Endothelial cell of umbilical vein (primary cell): Measurements from ENCODE around the gene NHERF2.

Experiments used
- POLR2A ChIP-seq: IDR thresholded peaks from 2 replicates; pipeline ENCODE4 v1.6.1; 2012; ENCODE audit warnings: low read depth, mild to moderate bottlenecking, control low read depth, low read length
- POLR2AphosphoS5 ChIP-seq: IDR thresholded peaks from 2 replicates; pipeline ENCODE4 v1.6.1; 2012; ENCODE audit warnings: low read depth, mild to moderate bottlenecking, control low read depth, low read length, moderate library complexity; ENCODE audit not compliant: insufficient read depth
- TF ChIP-seq, protein P1 (sequence below): IDR thresholded peaks from 2 replicates; pipeline ENCODE4 v1.6.1; 2011; ENCODE audit not compliant: insufficient read depth, insufficient read length
- TF ChIP-seq, protein P2 (sequence below), 2 donors: IDR thresholded peaks; 1 replicate in 1 of 2; 2 replicates in 1 of 2; pipeline ENCODE4 v1.5.1; 2011; ENCODE audit warnings: low read length in 2 of 2, mild to moderate bottlenecking in 2 of 2, moderate library complexity in 2 of 2, control low read depth in 1 of 2, inconsistent platforms in 1 of 2, low read depth in 1 of 2; ENCODE audit not compliant: insufficient read depth in 1 of 2; ENCODE audit errors: extremely low read depth in 1 of 2

DNA sequence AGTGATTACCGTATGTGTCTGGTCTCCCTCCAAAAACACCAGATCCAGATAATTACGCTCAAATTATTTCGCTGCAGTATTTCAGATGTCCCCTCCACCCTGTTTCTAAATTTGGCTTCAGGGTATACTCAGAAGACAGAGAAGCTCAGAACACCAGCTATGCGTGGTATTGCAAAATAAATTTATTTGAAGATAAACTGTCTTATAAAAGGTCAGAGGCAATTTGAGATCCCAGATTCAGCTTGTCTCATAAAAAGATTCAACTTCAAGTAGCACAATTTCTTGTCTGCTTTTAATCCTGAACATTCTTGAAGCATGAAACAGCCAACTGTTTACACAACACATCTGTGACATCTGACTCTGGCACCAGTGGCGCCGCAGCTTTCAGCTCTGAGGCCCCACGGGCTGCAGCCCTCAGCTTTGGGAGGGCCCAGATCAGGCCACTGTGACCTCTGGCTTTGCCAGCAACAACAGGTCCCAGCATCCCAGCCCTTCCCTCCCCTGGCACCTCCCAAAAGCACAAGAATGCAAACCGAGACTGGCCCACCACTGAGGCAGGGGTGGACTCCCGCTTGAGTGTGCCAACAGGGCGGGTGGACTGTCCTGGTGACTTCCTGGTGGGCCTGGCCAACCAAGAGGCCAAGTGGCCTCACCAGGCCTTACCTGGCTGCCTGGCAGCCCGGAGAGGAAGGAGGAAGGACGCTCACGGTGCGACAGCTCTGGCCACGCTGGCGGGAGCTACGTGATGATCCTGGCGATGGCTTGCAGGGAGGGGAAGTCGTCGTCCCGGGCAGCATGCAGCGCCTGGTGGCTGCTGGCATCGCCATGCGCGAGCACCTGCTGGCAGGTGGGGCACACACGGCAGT is 29.0 kb upstream of the NHERF2 start:
- TF ChIP-seq, protein P1, sequence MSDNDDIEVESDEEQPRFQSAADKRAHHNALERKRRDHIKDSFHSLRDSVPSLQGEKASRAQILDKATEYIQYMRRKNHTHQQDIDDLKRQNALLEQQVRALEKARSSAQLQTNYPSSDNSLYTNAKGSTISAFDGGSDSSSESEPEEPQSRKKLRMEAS: no peak
- TF ChIP-seq, protein P2, sequence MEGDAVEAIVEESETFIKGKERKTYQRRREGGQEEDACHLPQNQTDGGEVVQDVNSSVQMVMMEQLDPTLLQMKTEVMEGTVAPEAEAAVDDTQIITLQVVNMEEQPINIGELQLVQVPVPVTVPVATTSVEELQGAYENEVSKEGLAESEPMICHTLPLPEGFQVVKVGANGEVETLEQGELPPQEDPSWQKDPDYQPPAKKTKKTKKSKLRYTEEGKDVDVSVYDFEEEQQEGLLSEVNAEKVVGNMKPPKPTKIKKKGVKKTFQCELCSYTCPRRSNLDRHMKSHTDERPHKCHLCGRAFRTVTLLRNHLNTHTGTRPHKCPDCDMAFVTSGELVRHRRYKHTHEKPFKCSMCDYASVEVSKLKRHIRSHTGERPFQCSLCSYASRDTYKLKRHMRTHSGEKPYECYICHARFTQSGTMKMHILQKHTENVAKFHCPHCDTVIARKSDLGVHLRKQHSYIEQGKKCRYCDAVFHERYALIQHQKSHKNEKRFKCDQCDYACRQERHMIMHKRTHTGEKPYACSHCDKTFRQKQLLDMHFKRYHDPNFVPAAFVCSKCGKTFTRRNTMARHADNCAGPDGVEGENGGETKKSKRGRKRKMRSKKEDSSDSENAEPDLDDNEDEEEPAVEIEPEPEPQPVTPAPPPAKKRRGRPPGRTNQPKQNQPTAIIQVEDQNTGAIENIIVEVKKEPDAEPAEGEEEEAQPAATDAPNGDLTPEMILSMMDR (IDR thresholded peaks at IDR 0.05; ENCODE audit: extremely low read depth in 1 of 2, insufficient read depth in 1 of 2, low read depth in 1 of 2, low read length in 2 of 2): no peak
- TF ChIP-seq POLR2A (no peak), POLR2AphosphoS5 (no peak)
